Measurements from ENCODE around the gene EFHD2. TPM values are rescaled to one million over a fixed set of nuclear protein-coding genes. Genes with fewer than 3 reads are reported as not detected.

Gene EFHD2
- total RNA-seq, 1 experiment from 2014 or later: 81.3 TPM

- in situ Hi-C loops (cut with HindIII; ENCODE audit: low pct_unique_long_range_greater_than_20kb, low sequenced_read_pairs): no loop called here
- DNase-seq (ENCODE audit: low read depth): no peak
These were observed 2.1 kb upstream of the EFHD2 start for GRCh38 chr1:15407580-15407979.

- DNase-seq (ENCODE audit: low read depth): no peak
- in situ Hi-C loops (cut with HindIII; ENCODE audit: low pct_unique_long_range_greater_than_20kb, low sequenced_read_pairs): no loop called here
These were observed 749 bp upstream of the EFHD2 start for GRCh38 chr1:15408890-15409387.

- in situ Hi-C loops (cut with HindIII; ENCODE audit: low pct_unique_long_range_greater_than_20kb, low sequenced_read_pairs): no loop called here
- no peak for DNase-seq (ENCODE audit: low read depth)
These were observed 665 bp downstream of the EFHD2 start for GRCh38 chr1:15410223-15410883.

GRCh38 chr1:15410884-15411245 lies 1.2 kb downstream of the EFHD2 start:
- DNase-seq (ENCODE audit: low read depth): no peak
- in situ Hi-C loops (cut with HindIII; ENCODE audit: low pct_unique_long_range_greater_than_20kb, low sequenced_read_pairs): no loop called here

GRCh38 chr1:15411593-15412137 lies 2.0 kb downstream of the EFHD2 start:
- in situ Hi-C loops (cut with HindIII; ENCODE audit: low pct_unique_long_range_greater_than_20kb, low sequenced_read_pairs): no loop called here
- DNase-seq (ENCODE audit: low read depth): no peak

GRCh38 chr1:15412175-15412800 lies 2.6 kb downstream of the EFHD2 start:
- DNase-seq (ENCODE audit: low read depth): no peak
- in situ Hi-C loops (cut with HindIII; ENCODE audit: low pct_unique_long_range_greater_than_20kb, low sequenced_read_pairs): no loop called here

GRCh38 chr1:15412843-15413242 lies 3.2 kb downstream of the EFHD2 start:
- no peak for DNase-seq (ENCODE audit: low read depth)
- in situ Hi-C loops (cut with HindIII; ENCODE audit: low pct_unique_long_range_greater_than_20kb, low sequenced_read_pairs): no loop called here

- no peak for DNase-seq (ENCODE audit: low read depth)
- in situ Hi-C loops (cut with HindIII; ENCODE audit: low pct_unique_long_range_greater_than_20kb, low sequenced_read_pairs): no loop called here
These were observed 4.1 kb downstream of the EFHD2 start for GRCh38 chr1:15413563-15414444.

- in situ Hi-C loops (cut with HindIII; ENCODE audit: low pct_unique_long_range_greater_than_20kb, low sequenced_read_pairs): no loop called here
These were observed 4.8 kb downstream of the EFHD2 start for GRCh38 chr1:15414445-15414983.

GRCh38 chr1:15417059-15417934 lies 7.6 kb downstream of the EFHD2 start:
- DNase-seq (ENCODE audit: low read depth): peak; percentile 70
- in situ Hi-C loops (cut with HindIII; ENCODE audit: low pct_unique_long_range_greater_than_20kb, low sequenced_read_pairs): no loop called here

More at GRCh38 chr1:15414445-15414983, 4.8 kb downstream of the EFHD2 start:
- DNase-seq (ENCODE audit: low read depth): no peak

GRCh38 chr1:15418806-15419515 lies 9.3 kb downstream of the EFHD2 start:
- in situ Hi-C loops (cut with HindIII; ENCODE audit: low pct_unique_long_range_greater_than_20kb, low sequenced_read_pairs): no loop called here
- DNase-seq (ENCODE audit: low read depth): peak; percentile 51

- in situ Hi-C loops (cut with HindIII; ENCODE audit: low pct_unique_long_range_greater_than_20kb, low sequenced_read_pairs): no loop called here
- DNase-seq (ENCODE audit: low read depth): no peak
These were observed 11.3 kb downstream of the EFHD2 start for GRCh38 chr1:15420853-15421465.

GRCh38 chr1:15422871-15423270 lies 13.2 kb downstream of the EFHD2 start:
- no peak for DNase-seq (ENCODE audit: low read depth)
- in situ Hi-C loops (cut with HindIII; ENCODE audit: low pct_unique_long_range_greater_than_20kb, low sequenced_read_pairs): no loop called here

- DNase-seq (ENCODE audit: low read depth): no peak
- in situ Hi-C loops (cut with HindIII; ENCODE audit: low pct_unique_long_range_greater_than_20kb, low sequenced_read_pairs): no loop called here
These were observed 13.8 kb downstream of the EFHD2 start for GRCh38 chr1:15423355-15424077.

- DNase-seq (ENCODE audit: low read depth): no peak
These were observed 14.5 kb downstream of the EFHD2 start for GRCh38 chr1:15424146-15424667.

GRCh38 chr1:15424981-15425380 lies 15.3 kb downstream of the EFHD2 start:
- no peak for DNase-seq (ENCODE audit: low read depth)
- in situ Hi-C loops (cut with HindIII; ENCODE audit: low pct_unique_long_range_greater_than_20kb, low sequenced_read_pairs): no loop called here

More at GRCh38 chr1:15424146-15424667, 14.5 kb downstream of the EFHD2 start:
- in situ Hi-C loops (cut with HindIII; ENCODE audit: low pct_unique_long_range_greater_than_20kb, low sequenced_read_pairs): no loop called here
